Thymus (tissue), 11 donors: ENCODE data around the gene ATP11A. TPM values are rescaled to one million over a fixed set of nuclear protein-coding genes. Genes with fewer than 3 reads are reported as not detected.

ENCODE experiments used
- DNase-seq, 9 donors: peaks; one replicate each; pipeline ENCODE4 v3.0.0-alpha.2; 2013; ENCODE audit warnings: low spot score in 9 of 9, low read depth in 6 of 9, missing footprints in 1 of 9
- H3K27ac ChIP-seq, 2 donors: one replicate each; pipeline ENCODE4 v1.5.1; 2013; ENCODE audit warnings: control low read depth in 1 of 2, low read depth in 1 of 2, low read length in 1 of 2, mild to moderate bottlenecking in 1 of 2, moderate library complexity in 1 of 2
- H3K27me3 ChIP-seq, 2 donors: one replicate each; pipeline ENCODE4 v1.5.1; 2013; ENCODE audit warnings: low read length in 1 of 2; ENCODE audit not compliant: control insufficient read depth in 2 of 2, insufficient read depth in 1 of 2
- H3K36me3 ChIP-seq, 2 donors: one replicate each; pipeline ENCODE4 v1.5.1; 2013; ENCODE audit warnings: low read length in 1 of 2, mild to moderate bottlenecking in 1 of 2, moderate library complexity in 1 of 2; ENCODE audit not compliant: control insufficient read depth in 2 of 2, insufficient read depth in 2 of 2
- H3K4me1 ChIP-seq, 2 donors: one replicate each; pipeline ENCODE4 v1.5.1; 2013; ENCODE audit warnings: low read length in 2 of 2; ENCODE audit not compliant: control insufficient read depth in 2 of 2, insufficient read depth in 2 of 2
- H3K4me3 ChIP-seq, 2 donors: one replicate each; pipeline ENCODE4 v1.5.1; 2013; ENCODE audit warnings: low read length in 2 of 2, control low read depth in 1 of 2, mild to moderate bottlenecking in 1 of 2
- H3K9me3 ChIP-seq, 2 donors: one replicate each; pipeline ENCODE4 v1.5.1; 2013; ENCODE audit warnings: low read length in 1 of 2, mild to moderate bottlenecking in 1 of 2; ENCODE audit not compliant: control insufficient read depth in 2 of 2, insufficient read depth in 1 of 2
- WGBS: extraction: QIAGEN DNeasy Blood & Tissue Kit; methylation state at CpG from one replicate; pipeline ENCODE4 v1.1.7; 2013; 5-methylcytosine and 5-hydroxymethylcytosine counted together
- polyA plus RNA-seq: library from polyadenylated mRNA; stranded (reverse); fragments of 200-250 nt; gene quantifications from one replicate; pipeline ENCODE4 v1.2.3, GENCODE V29; 2013
- total RNA-seq: library from RNA; stranded (reverse); fragments of 120-200 nt; gene quantifications from one replicate; pipeline ENCODE4 v1.2.4, GENCODE V29; 2013
- donor health status: healthy.

The ATP11A gene
- total and polyA plus RNA-seq, 2 donors, result 7.1 to 7.2 TPM

- WGBS, result 96% methylated on average over 8 of the region's 8 CpGs
- H3K9me3 ChIP-seq, result no peaks in the 10 kb centered on the region
- H3K4me1 ChIP-seq, result peaks cover 7 to 10% of the 10 kb centered on the region in 2 donors
- H3K27me3 ChIP-seq, result peaks cover 0 to 6% of the 10 kb centered on the region in 2 donors
- DNase-seq, result no peak
- H3K36me3 ChIP-seq, result no peaks in the 10 kb centered on the region
- no peak overlapping the region for H3K27ac ChIP-seq
- no peak overlapping the region for H3K4me3 ChIP-seq
Measured at GRCh38 chr13:112918266-112918665, 228.4 kb downstream of the ATP11A start.

- no peaks in the 10 kb centered on the region for H3K36me3 ChIP-seq
- 95% methylated on average over 13 of the region's 13 CpGs for WGBS
- no peak overlapping the region for H3K4me3 ChIP-seq
- no peak overlapping the region for H3K27ac ChIP-seq
- H3K27me3 ChIP-seq, result peaks cover 0 to 6% of the 10 kb centered on the region in 2 donors
- H3K4me1 ChIP-seq, result peaks cover 2 to 5% of the 10 kb centered on the region in 2 donors
- no peaks in the 10 kb centered on the region for H3K9me3 ChIP-seq
- DNase-seq, result no peak
Measured at GRCh38 chr13:112918746-112919145, 228.9 kb downstream of the ATP11A start.

- Histone ChIP-seq H3K27ac (no peak overlapping the region), H3K4me1 (no peaks in the 10 kb centered on the region), H3K9me3 (peaks cover 0 to 2% of the 10 kb centered on the region in 2 donors), H3K27me3 (peaks cover 5 to 7% of the 10 kb centered on the region in 2 donors), H3K36me3 (no peaks in the 10 kb centered on the region), H3K4me3 (no peak overlapping the region)
- 93% methylated on average over 12 of the region's 12 CpGs for WGBS
- no peak for DNase-seq
Measured at GRCh38 chr13:112923962-112924361, 234.1 kb downstream of the ATP11A start.

- H3K27ac ChIP-seq, result no peak overlapping the region
- 99% methylated on average over 2 of the region's 2 CpGs for WGBS
- H3K4me1 ChIP-seq, result peaks cover 0 to 1% of the 10 kb centered on the region in 2 donors
- H3K36me3 ChIP-seq, result no peaks in the 10 kb centered on the region
- H3K27me3 ChIP-seq, result peaks cover 7 to 9% of the 10 kb centered on the region in 2 donors
- H3K9me3 ChIP-seq, result peaks cover 0 to 2% of the 10 kb centered on the region in 2 donors
- no peak overlapping the region for H3K4me3 ChIP-seq
- DNase-seq, result no peak
Measured at GRCh38 chr13:112924365-112924764, 234.5 kb downstream of the ATP11A start.

- DNase-seq, result no peak
- WGBS, result 98% methylated on average over 15 of the region's 15 CpGs
- Histone ChIP-seq H3K36me3 (no peaks in the 10 kb centered on the region), H3K4me1 (peaks cover 0 to 9% of the 10 kb centered on the region in 2 donors), H3K27ac (no peak overlapping the region), H3K27me3 (peaks cover 12 to 16% of the 10 kb centered on the region in 2 donors), H3K4me3 (no peak overlapping the region), H3K9me3 (peaks cover 0 to 2% of the 10 kb centered on the region in 2 donors)
Measured at GRCh38 chr13:112926003-112926402, 236.2 kb downstream of the ATP11A start.

- Histone ChIP-seq H3K4me3 (no peak overlapping the region), H3K27ac (no peak overlapping the region), H3K27me3 (peaks cover 12 to 18% of the 10 kb centered on the region in 2 donors), H3K4me1 (peaks cover 0 to 14% of the 10 kb centered on the region in 2 donors), H3K9me3 (peaks cover 0 to 2% of the 10 kb centered on the region in 2 donors), H3K36me3 (no peaks in the 10 kb centered on the region)
- DNase-seq, result no peak
- WGBS, result 95% methylated on average over 5 of the region's 5 CpGs
Measured at GRCh38 chr13:112926993-112927392, 237.2 kb downstream of the ATP11A start.

- Histone ChIP-seq H3K27me3 (peaks cover 12 to 21% of the 10 kb centered on the region in 2 donors), H3K36me3 (no peaks in the 10 kb centered on the region), H3K9me3 (peaks cover 0 to 2% of the 10 kb centered on the region in 2 donors), H3K27ac (no peak overlapping the region), H3K4me1 (peaks cover 0 to 14% of the 10 kb centered on the region in 2 donors), H3K4me3 (no peak overlapping the region)
- DNase-seq, result no peak
- 85% methylated on average over 21 of the region's 21 CpGs for WGBS
Measured at GRCh38 chr13:112928020-112928971, 238.5 kb downstream of the ATP11A start.

- Histone ChIP-seq H3K27ac (no peak overlapping the region), H3K27me3 (peaks cover 12 to 23% of the 10 kb centered on the region in 2 donors), H3K4me3 (no peak overlapping the region), H3K36me3 (no peaks in the 10 kb centered on the region), H3K9me3 (peaks cover 0 to 2% of the 10 kb centered on the region in 2 donors), H3K4me1 (peaks cover 0 to 14% of the 10 kb centered on the region in 2 donors)
- DNase-seq, result no peak
- WGBS, result 7% methylated on average over 21 of the region's 21 CpGs
Measured at GRCh38 chr13:112928972-112929782, 239.3 kb downstream of the ATP11A start.

GRCh38 chr13:112929783-112930055, 239.9 kb downstream of the ATP11A start:
- Histone ChIP-seq H3K4me1 (peaks cover 0 to 14% of the 10 kb centered on the region in 2 donors), H3K27ac (no peak overlapping the region), H3K36me3 (no peaks in the 10 kb centered on the region), H3K9me3 (peaks cover 0 to 2% of the 10 kb centered on the region in 2 donors), H3K4me3 (no peak overlapping the region), H3K27me3 (peaks cover 12 to 25% of the 10 kb centered on the region in 2 donors)
- DNase-seq, result no peak
- WGBS, result 15% methylated on average over 8 of the region's 8 CpGs
